HUES48 (cell line): ENCODE measurements around the gene TMCO2.

ENCODE experiments used
- H3K27ac ChIP-seq: one replicate; pipeline ENCODE4 v1.7.0; 2013; ENCODE audit warnings: low read depth, low read length, inconsistent platforms
- H3K27me3 ChIP-seq: 2 replicates; pipeline ENCODE4 v1.6.1; 2013; ENCODE audit warnings: mild to moderate bottlenecking, low read length; ENCODE audit not compliant: control insufficient read depth, insufficient read depth
- H3K36me3 ChIP-seq: 2 replicates; pipeline ENCODE4 v1.6.1; 2013; ENCODE audit warnings: low read length; ENCODE audit not compliant: control insufficient read depth, insufficient read depth
- H3K4me1 ChIP-seq: 2 replicates; pipeline ENCODE4 v1.6.1; 2013; ENCODE audit warnings: mild to moderate bottlenecking, low read length; ENCODE audit not compliant: control insufficient read depth, insufficient read depth
- H3K4me3 ChIP-seq: 2 replicates; pipeline ENCODE4 v1.5.1; 2013; ENCODE audit warnings: mild to moderate bottlenecking, low read depth, low read length
- H3K9ac ChIP-seq: 2 replicates; pipeline ENCODE4 v1.6.1; 2013; ENCODE audit warnings: mild to moderate bottlenecking, low read depth, low read length, moderate library complexity
- H3K9me3 ChIP-seq: 2 replicates; pipeline ENCODE4 v1.6.1; 2013; ENCODE audit warnings: low read length; ENCODE audit not compliant: control insufficient read depth, insufficient read depth

Gene TMCO2

GRCh38 chr1:40257688-40258444 is 10.1 kb downstream of the TMCO2 start, which contains the start of gene ZMPSTE24:
TSS of gene ZMPSTE24 (plus strand) at chr1:40258236. CDS start at chr1:40258272, 36 bp downstream.
- Histone ChIP-seq H3K4me3 (peak within 1 kb of the TSS; percentile 97), H3K36me3 (peaks cover 36% of the 10 kb centered on the region), H3K9ac (peak within 1 kb of the TSS; percentile 94), H3K9me3 (no peaks in the 10 kb centered on the region), H3K27ac (peak within 1 kb of the TSS; percentile 99), H3K4me1 (peaks cover 8% of the 10 kb centered on the region; the same call in 1 of the 2 replicates), H3K27me3 (no peaks in the 10 kb centered on the region)

- peak overlapping the region; percentile 97 for H3K4me3 ChIP-seq
- no peaks in the 10 kb centered on the region for H3K27me3 ChIP-seq
- H3K27ac ChIP-seq: peak overlapping the region; percentile 89
- H3K4me1 ChIP-seq: peaks cover 8% of the 10 kb centered on the region; the same call in 1 of the 2 replicates
- peaks cover 41% of the 10 kb centered on the region for H3K36me3 ChIP-seq
- H3K9ac ChIP-seq: peak overlapping the region; percentile 90
- H3K9me3 ChIP-seq: no peaks in the 10 kb centered on the region
Measured at GRCh38 chr1:40258445-40258769, 10.7 kb downstream of the TMCO2 start.

DNA sequence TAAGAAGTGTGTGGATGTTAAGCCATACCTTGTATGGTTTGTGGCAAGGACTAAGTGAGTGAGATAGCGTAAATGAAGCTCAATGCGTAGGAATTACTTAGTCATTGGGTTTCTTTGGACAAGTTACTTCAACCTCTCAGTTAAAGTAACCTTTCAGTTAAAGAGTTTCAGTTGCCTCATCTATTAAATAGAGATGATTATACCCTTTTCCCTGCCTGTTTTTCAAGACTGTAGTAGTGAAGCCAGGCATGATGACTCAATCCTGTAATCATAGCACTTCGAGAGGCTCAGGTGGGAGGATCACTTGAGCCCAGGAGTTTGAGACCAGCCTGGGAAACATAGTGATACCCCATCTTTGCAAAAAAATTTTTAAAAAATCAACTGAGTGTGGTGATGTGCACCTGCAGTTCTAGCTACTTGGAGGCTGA is 16.6 kb downstream of the TMCO2 start:
- Histone ChIP-seq H3K4me1 (no peaks in the 10 kb centered on the region), H3K9ac (no peak overlapping the region), H3K27ac (no peak overlapping the region), H3K4me3 (no peak overlapping the region), H3K36me3 (peaks cover 86% of the 10 kb centered on the region), H3K27me3 (no peaks in the 10 kb centered on the region), H3K9me3 (no peaks in the 10 kb centered on the region)

DNA sequence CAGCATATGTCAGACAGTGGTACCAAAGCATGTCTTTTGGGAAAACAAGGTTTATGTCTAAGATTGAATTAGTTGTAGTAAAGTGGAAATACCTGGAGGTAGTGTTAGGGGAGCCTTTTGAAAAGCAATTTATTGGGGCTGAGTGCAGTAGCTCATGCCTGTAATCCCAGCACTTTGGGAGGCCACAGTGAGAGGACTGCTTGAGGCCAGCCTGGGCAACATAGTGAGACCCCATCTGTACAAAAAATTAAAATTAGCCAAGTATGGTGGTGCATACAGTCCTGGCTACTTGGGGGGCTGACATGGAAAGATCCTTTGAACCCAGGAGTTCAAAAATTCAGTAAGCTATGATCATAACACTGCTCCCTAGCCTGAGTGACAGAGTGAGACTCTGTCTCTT is 17.6 kb downstream of the TMCO2 start:
- Histone ChIP-seq H3K4me1 (no peaks in the 10 kb centered on the region), H3K27me3 (no peaks in the 10 kb centered on the region), H3K36me3 (peaks cover 87% of the 10 kb centered on the region), H3K27ac (no peak overlapping the region), H3K9me3 (no peaks in the 10 kb centered on the region), H3K4me3 (no peak overlapping the region), H3K9ac (no peak overlapping the region)

- H3K4me1 ChIP-seq: no peaks in the 10 kb centered on the region
- no peak overlapping the region for H3K4me3 ChIP-seq
- H3K27me3 ChIP-seq: no peaks in the 10 kb centered on the region
- no peak overlapping the region for H3K27ac ChIP-seq
- H3K36me3 ChIP-seq: peaks cover 87% of the 10 kb centered on the region
- no peak overlapping the region for H3K9ac ChIP-seq
- H3K9me3 ChIP-seq: no peaks in the 10 kb centered on the region
Measured at GRCh38 chr1:40265919-40266318, 18.2 kb downstream of the TMCO2 start.

DNA sequence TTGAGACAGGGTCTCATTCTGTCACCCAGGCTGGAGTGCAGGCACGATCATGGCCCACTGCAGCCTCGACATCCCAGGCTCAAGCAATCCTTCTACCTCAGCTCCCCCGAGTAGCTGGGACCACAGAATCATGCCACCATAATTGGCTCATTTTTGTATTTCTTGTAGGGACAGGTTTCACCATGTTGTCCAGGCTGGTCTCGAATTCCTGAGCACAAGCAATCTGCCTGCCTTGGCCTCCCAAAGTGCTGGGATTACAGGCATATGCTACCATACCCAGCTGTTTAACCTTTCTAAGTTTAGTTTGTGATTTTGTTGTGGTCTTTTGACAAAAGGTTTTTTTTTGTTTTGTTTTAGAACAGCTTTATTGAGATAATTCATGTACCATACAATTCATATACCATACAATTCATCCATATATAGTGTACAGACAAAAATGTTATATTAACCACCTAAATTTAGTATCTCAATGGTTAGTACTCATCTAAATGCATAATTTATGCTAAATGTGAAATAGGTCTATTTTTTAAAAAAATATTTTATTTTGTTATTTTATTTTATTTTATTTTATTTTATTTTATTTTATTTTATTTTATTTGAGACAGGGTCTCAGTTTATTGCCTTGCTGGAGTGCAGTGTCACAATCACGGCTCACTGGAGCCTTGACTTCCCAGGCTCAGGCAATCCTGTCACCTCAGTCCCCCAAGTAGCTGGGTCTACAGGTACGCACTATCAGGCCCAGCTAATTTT is 19.2 kb downstream of the TMCO2 start:
- H3K27me3 ChIP-seq: no peaks in the 10 kb centered on the region
- no peak overlapping the region for H3K9ac ChIP-seq
- H3K9me3 ChIP-seq: no peaks in the 10 kb centered on the region
- no peak overlapping the region for H3K27ac ChIP-seq
- H3K36me3 ChIP-seq: peaks cover 87% of the 10 kb centered on the region
- H3K4me3 ChIP-seq: no peak overlapping the region
- no peaks in the 10 kb centered on the region for H3K4me1 ChIP-seq

- Histone ChIP-seq H3K27ac (no peak overlapping the region), H3K9me3 (no peaks in the 10 kb centered on the region), H3K4me1 (no peaks in the 10 kb centered on the region), H3K4me3 (no peak overlapping the region), H3K9ac (no peak overlapping the region), H3K36me3 (peaks cover 87% of the 10 kb centered on the region), H3K27me3 (no peaks in the 10 kb centered on the region)
Measured at GRCh38 chr1:40267767-40268187, 20.0 kb downstream of the TMCO2 start.

GRCh38 chr1:40268211-40268610 is 20.5 kb downstream of the TMCO2 start:
- peaks cover 86% of the 10 kb centered on the region for H3K36me3 ChIP-seq
- no peak overlapping the region for H3K27ac ChIP-seq
- H3K9me3 ChIP-seq: no peaks in the 10 kb centered on the region
- no peak overlapping the region for H3K4me3 ChIP-seq
- H3K4me1 ChIP-seq: no peaks in the 10 kb centered on the region
- no peaks in the 10 kb centered on the region for H3K27me3 ChIP-seq
- H3K9ac ChIP-seq: no peak overlapping the region

DNA sequence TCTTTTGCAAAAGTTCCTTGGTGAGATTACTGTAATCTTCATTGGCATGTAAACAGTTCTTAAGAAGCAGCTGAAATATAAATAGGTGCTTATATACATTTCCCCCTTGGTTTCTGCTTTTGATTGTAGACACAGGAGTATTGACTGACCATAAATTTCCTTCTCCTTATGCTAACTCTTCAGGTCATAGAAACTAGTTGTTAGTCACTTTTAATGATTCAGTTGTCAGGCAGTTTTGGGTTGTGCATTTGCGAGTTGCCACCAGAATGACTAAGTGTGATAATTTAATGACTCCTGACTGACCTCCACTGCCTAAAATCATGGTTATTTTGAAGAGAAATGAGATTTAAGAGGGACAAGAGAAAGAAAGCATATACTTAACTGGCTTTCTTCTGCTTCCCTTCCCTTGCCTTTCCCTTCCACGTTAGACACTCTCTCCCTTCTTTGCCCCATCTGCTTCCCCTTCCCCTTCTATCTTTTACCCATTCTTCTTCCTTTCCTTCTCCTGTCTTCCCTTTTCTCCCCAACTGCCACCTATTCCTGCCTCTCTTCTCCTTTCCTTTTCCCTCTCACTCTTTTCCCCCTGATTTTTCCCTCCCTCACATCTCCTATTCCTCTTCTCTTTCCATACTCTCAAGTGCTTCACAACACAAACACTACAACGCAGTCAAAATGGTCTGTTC is 22.6 kb downstream of the TMCO2 start:
- no peaks in the 10 kb centered on the region for H3K4me1 ChIP-seq
- H3K36me3 ChIP-seq: peaks cover 85% of the 10 kb centered on the region
- H3K9ac ChIP-seq: no peak overlapping the region
- no peaks in the 10 kb centered on the region for H3K9me3 ChIP-seq
- H3K27ac ChIP-seq: no peak overlapping the region
- H3K27me3 ChIP-seq: no peaks in the 10 kb centered on the region
- no peak overlapping the region for H3K4me3 ChIP-seq

DNA sequence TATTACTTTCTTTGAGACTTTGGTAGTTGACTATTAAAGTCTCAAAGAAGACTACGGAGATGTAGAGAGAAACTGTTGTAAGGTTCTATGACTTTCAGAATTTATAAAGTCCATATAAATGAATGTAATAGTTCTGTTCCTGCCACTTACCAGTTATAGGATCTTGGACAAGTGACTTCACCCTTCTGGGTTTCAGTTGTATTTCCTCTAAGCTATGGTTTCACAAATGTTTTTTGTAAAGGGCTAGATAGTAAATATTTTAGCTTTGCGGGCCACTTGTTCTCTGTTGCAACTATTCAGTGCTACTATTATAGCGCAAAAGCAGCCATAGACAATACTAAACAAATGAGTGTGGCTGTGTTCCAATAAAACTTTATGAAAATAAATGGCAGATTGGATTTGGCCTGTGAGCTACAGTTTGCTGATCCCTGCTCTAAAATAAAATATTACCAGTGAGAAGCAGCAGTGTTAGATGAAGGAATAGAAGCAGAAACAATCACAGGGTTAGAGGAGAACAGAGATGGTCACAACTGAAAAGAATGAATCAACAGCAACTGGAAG is 25.0 kb downstream of the TMCO2 start:
- Histone ChIP-seq H3K4me3 (no peak overlapping the region), H3K36me3 (peaks cover 75% of the 10 kb centered on the region), H3K27me3 (no peaks in the 10 kb centered on the region), H3K9ac (no peak overlapping the region), H3K9me3 (no peaks in the 10 kb centered on the region), H3K27ac (no peak overlapping the region), H3K4me1 (no peaks in the 10 kb centered on the region)
